DMS79 (cell line): ENCODE data around the gene SLC39A11.
"Not testable (repeated sequence)": the region's sequence is repeated elsewhere in the genome, so short reads cannot be mapped to it uniquely, and the experiment has no call there.

Experiments used
- DNase-seq: peaks from one replicate; lab custom pipeline; 2025; lab: John Stamatoyannopoulos, UW

SLC39A11 gene, protein sequence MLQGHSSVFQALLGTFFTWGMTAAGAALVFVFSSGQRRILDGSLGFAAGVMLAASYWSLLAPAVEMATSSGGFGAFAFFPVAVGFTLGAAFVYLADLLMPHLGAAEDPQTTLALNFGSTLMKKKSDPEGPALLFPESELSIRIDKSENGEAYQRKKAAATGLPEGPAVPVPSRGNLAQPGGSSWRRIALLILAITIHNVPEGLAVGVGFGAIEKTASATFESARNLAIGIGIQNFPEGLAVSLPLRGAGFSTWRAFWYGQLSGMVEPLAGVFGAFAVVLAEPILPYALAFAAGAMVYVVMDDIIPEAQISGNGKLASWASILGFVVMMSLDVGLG

DNA sequence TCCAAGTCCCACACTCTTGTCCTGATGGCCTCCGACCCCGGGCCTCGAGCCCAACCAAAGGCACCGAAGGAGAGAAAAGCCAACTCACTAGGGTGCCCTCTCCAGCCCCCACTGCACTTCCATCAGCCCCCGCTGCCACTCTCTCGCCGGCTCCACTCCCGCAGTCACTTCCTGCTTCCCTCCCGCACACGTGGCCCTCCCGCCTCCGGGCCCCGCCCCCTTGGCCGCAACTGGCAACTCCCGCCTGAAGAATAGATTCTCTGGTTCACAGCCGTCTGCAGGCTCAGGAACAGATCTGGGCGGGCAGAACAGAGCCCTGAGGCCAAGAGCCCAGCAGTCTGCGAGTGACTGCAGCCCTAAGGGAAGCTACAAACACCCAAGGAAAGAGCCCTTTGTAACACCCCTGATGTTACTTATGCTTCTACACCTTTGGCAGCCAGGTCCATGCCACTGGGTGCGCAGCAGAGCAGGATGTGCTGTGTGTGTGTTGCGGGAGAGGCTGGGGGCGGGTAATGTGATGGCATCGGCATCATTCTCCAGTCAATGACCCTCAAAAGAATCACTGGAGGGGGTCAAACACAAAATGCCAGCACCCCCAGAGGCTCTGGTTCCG, at the start of gene SLC39A11:
Gene SLC39A11 (minus strand): TSS at position 166 of the 613 bp plus-strand sequence. CDS start 3,924 bp downstream, outside the sequence.
- DNase-seq, result peak; percentile 63

DNA sequence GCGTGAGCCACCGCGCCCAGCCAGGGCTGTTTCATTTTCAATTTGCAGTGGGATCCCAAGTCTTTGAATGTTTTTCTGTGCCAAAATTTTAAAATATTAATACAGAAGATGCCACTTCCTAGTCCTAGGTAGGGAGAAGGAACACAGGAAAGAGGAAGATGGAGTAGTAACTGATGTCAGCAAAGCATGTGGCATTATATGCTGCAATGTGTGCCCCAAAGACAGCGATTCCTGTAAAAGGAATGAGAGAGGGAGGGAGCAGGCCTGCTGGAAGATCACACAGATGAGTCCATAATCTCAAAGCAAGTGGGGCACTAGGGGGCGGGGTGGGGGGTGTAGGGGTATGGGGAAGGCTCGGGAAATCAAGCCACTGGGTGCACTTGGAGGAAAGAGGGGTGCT, 48.9 kb upstream of the SLC39A11 start:
- no peak for DNase-seq

DNA sequence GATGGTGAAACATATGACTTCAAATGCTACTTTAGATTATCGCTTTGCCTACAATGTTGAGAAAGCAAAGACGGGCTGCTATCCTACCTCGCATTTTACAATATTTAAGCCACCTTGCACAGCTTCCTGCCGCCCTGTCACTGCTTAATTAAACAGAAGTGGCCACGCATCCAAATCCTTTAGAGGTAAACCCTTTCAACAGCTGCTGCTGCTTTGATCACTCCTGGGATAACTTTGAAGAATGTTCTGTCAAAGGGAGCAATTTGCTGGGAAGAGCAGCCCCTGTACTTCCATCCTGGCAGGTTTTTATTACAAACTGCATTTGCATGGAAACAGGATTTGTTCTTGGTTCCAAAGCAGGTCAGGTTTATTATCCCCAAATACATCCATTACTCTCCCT, 48.1 kb upstream of the SLC39A11 start:
- no peak for DNase-seq

DNA sequence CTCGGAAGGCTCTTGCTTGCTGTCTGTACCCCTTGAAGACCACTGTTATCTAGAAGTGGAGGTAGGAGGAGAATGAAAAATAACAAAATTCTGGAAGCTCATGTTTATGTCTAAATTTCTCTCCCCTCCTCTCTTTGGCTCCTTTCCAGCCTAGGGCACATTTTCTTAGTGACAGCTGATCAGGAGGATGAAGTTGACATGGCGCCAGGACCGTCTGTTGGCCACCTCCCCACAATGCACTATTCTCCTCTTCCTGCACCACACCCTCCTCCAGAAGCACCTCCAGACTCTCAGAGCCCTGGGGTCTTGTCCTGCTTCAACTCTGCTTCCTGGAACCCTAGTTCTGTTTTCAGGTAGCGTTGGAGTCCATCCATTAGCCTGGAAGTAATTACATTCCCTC, 46.8 kb upstream of the SLC39A11 start:
- DNase-seq, result no peak

DNA sequence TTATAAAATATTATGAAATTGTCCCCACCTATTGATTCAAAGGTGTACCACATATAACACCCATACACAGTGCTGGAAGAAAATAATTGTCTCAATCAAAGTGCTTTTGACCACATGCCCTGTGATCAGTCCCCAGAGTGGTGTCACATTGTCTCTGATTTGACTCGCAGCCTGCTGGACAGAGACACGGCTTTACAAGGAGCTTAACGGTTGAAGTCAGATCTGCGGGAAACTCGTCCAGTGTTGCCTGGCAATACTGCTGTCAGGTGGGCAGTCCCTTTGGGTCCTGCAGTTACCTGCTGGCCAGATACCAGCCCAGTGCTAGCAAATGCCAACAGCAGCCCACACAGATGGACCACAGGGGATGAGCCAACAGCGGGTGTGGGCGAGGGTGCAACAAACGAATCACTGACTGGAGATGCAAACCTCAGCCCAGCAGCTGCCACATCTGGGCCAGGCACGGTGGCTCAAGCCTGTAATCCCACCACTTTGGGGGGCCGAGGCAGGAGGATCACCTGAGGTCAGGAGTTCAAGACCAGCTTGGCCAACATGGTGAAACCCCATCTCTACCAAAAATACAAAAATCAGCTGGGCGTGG, 46.2 kb upstream of the SLC39A11 start:
- peak; percentile 3 for DNase-seq

DNA sequence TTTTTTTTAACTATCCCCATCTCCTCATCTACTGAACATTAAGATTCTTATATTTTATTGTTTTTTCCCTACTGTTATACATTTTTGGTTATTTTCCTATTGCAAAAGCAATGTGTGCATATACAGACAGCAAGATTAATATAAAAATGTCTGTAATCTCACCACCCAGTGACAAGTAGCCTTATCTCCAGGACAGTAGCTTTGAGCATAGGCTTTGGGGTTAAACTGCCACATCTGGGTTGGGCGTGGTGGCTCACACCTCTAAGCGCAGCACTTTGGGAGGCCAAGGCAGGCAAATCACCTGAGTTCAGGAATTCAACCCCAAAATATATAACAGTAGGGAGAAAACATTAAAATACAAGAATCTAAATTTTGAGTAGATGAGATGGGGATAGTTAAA, 44.9 kb upstream of the SLC39A11 start:
- DNase-seq, result no peak

DNA sequence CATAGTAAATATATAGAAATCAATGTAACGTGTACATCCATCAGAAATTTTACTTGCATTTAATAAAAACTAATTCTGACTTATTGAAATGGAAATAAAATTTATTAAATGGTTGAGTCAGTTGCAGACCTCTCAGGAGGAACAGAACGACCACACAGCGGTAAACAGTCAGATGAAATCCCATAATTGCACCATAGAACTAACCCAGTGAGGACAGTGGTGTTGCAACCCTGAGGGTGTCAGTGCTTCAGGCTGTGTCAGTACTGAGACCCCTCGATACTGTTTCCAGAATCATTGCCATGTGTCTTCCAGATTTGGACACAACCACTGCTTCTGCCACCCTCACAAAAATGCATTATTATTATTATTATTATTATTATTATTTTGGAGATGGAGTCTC, 43.3 kb upstream of the SLC39A11 start:
- no peak for DNase-seq

DNA sequence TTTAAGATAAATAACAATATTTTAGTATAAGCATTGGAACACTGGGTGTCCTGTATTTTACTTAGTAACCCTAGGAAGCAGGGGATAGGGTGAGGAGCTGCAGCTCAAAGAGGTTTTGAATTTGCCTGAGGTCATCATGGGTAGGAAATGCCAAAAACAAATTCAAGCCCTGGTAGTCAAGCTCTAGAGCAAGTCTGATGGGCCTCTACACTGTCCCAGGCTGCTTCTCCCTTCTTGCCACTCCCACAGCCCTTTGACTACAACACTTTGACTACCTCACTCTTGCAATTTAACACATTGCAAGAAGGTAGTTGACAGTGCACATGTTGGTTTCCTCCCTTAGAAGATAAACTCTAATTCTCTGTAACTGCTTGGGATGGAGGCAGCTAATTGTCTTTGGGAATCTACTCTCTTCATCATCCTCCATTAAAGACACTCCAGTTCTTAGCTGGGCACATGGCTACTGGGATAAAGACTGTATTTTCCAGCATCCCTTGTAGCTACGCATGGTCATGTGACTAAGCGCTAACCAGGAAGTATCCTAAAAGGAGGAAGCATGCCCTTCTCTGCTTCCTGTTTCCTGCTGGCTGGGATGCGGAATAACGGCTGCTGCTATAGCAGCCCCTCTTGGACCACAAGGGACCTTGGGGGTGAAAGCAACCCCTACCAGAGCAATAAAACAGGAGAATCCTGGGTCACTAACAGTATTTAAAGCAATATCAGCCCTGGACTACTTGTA, 41.6 kb upstream of the SLC39A11 start:
- DNase-seq, result no peak

DNA sequence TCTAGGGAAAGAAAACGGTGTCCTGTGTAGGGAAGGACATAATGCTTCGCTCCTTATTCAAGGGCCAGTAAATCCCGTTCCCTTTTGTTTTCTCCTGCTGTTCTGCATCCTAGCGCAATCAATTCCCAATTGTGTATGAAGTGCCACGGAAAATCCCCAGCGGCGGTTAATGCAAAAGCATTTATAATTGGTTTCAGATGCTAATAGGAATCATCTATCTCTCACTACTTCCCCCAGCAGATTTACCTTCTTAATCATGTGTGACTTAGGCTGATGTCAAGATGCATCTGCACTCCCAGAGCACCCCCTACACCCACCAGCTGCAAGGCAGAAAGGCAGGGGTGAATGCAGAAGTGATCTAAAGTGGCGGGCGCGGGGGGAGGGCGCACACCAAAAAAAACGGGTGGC, 39.6 kb upstream of the SLC39A11 start:
- DNase-seq, result no peak

DNA sequence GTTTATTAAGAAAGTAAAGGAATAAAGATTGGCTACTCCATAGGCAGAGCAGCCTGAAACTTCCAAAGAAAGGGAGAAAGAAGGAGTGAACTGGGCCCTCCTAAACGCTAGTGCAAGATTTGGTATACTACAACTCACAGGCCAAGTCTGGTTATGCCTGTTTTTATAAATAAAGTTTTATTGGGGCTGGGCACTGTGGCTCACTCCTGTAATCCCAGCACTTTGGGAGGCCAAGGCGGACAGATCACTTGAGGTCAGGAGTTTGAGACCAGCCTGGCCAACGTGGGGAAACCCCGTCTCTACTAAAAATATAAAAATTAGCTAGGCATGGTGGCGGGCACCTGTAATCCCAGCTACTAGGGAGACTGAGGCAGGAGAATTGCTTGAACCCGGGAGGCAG, 39.0 kb upstream of the SLC39A11 start:
- not testable (repeated sequence) for DNase-seq

DNA sequence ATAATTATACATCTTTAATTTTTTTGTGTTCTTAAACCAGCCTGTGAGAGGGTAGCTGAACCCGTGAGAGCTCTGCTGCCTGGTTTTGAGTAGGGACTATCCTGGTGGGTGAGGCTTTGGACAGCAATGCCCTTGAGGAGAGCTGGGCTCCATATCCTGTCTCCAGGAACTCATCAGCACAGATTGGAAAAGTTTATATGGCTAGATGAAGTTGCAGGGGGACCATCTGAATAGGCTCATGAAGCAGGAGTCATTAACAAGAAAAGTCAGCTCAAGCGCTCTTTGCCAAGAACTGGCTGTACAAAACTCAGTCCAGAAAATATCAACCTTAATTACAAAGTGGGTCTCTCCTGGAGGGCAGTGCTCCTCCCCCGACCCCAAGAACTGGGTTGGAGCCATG, 38.5 kb upstream of the SLC39A11 start:
- DNase-seq, result no peak

DNA sequence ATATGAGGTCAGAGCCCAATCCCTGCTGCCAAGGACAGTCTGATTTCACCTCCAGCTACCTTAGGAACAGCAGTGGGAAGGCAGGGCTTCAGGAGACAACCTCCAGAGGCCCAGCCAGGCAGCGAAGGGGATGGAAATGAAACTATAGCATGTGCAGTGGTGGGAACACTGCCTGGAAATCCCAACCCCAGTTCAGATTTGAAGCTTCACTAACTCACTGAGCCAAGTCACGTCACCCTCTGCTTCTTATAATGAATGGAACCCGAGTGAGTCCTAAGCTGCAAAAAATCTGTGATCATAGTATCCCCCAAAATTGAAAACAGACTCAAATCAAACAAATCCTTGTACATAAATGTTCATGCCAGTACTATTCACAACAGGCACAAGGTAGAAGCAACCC, 36.0 kb upstream of the SLC39A11 start:
- DNase-seq, result no peak

DNA sequence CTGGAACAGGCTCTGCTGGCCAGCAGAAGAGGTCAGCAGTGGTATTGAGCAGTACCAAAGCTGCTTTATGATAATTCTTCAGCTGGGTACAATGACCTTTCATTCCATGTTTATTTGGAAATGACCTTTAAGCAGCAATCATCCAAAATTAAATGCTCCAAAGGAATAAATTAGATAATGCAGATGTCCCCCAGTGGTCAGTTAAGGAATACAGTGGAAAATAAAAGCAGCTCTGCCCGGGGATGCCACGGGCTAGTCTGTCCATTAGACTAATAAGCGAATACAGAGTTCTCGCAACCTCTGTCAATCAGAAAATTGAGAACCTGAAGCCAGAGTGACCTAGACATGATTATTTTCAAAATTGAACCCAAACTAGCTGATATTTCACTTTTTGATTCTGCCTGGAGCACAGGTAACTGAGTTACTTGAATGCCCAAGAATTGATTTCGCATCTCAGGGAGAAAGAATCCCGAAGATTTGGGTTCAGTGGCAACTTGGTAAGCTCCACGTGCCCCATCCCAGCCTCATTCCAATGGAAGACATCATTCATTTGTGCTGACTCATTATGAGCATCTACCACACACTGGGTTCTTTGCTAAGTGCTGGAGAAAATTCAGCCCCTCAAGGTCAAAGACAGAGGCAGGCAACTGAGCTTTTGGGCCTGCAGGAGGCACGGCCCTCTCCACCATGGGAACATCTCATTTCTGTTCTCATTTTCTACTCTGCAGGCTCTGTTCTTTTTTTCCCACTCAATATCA, 34.4 kb upstream of the SLC39A11 start:
- no peak for DNase-seq

DNA sequence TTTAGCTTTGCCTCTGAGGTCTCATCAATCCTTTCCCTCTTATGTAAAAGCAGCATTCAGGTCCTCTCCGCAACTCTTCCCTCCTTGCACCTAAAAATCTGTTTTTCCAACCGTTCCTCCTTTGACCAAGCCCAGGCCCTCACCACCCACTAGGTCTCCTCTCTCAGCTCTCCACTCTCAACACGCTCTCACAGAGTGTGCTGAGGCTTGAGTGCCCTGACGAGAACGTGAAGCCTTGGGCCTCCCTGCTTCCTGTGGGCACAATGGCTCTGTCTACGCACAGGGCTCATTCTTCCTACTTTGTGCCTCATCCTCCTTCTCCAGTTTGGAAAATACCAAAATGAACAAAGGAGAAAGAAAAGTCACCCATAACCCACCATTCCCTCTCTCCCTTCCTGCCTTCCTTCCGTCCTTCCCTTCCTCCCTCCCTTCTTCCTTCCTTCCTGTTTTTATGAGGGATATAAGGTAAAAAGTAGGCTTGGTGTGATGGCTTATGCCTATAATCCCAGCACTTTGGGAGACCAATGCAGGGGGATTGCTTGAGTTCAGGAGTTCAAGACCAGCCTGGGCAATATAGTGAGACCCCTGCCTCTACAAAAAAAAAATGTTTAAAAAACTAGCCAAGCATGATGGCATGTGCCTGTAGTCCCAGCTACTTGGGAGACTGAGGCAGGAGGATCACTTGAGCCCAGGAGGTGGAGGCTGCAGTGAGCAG, 31.3 kb upstream of the SLC39A11 start:
- no peak for DNase-seq

DNA sequence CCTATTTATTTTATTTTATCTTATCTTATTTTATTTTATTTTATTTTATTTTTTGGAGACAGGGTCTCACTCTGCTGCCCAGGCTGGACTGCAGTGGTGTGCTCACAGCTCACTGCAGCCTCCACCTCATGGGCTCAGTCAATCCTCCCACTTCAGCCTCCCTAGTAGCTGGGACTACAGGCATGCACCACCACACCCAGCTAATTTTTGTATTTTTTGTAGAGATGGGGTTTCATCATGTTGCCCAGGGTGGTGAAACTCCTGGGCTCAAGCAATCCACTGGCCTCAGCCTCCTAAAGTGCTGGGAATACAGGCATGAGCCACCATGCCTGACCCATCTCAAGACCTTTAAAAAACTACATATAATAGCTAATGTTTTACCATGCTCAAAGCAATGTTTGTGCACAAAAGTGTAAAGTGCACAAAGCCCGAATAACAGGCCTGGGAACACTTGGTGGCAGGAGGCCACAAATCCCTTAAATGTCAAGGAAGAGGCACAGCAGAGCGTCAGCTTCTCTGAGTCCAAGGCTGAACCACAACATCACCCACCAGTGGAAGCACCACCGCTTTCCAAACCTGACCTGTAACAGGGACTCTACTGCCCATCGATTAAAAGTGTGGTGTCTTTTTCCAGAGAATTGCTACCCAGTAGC, 30.6 kb upstream of the SLC39A11 start:
- no peak for DNase-seq

DNA sequence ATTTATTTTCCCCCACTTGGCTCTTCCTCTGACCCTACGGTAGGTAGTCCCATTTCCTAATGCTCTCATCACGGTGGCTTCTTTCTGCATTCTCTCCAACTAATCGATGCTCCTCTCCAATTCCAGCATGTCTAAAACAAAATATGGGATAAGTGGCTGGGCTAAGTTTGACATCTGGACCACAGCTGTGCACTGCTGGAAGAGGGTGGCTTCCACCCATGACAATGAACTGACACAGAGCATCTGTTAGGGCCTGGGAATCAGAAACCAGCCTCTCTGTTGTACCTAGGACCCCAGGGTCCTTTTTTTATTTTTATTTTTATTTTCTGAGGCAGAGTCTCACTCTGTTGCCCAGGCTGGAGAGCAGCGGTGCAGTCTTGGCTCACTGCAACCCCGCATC, 29.0 kb upstream of the SLC39A11 start:
- no peak for DNase-seq

DNA sequence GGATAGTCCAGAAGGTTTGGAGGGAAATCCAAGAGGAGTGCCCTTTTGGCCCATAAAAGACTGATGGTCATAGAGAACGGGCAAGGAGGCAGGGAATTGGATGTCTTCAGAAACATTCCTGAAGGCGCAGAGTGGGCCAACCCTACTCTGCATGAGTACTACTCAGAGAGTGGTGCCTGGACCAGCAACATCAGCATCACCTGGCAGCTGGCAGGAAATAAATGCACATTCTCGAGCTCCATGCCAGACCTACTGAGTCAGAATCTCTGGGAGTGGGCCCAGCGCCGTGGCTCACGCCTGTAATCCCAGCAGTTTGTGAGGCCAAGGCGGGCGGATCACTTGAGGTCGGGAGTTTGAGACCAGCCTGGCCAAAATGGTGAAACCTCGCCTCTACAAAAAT, 27.1 kb upstream of the SLC39A11 start:
- DNase-seq, result no peak

DNA sequence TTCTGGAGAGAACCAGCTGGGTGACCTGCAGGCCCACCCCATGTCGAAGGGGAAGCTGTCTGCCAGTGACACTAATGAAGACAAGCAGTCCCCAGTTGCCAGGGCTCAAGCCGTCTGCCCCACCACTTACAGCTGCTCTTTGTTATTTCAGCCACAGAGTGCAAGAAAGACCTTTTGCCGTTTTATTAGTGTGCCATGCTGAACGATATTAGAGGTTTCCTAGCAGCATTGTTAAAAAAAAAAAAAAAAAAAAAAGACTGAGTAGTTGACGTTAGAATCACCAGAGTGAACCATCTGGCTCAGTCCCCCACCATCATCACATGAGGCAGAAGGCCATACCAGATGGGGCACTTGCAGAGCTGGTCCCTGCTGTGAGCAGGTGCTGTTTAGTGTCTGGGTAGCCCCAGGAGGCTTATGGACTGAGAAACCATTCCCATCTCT, 26.5 kb upstream of the SLC39A11 start:
- no peak for DNase-seq

DNA sequence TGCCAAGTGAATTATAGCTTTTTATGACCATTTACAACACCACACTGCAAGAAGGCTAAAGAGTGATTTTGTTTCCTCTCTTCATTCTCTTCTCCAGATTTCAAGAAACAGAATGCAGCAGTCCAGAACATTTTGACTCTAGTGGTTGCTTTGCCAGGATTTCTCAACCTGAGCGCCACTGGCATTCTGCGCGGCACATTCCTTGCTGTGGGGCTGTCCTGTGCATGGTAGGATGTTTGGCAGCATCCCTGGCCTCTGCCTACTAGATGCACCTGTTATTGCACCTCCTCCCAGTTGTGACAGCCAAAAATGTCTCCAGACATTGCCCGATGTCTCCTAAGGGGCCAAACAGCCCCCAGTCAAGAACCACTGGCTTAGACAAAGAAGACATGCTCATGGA, 25.7 kb upstream of the SLC39A11 start:
- DNase-seq, result no peak

DNA sequence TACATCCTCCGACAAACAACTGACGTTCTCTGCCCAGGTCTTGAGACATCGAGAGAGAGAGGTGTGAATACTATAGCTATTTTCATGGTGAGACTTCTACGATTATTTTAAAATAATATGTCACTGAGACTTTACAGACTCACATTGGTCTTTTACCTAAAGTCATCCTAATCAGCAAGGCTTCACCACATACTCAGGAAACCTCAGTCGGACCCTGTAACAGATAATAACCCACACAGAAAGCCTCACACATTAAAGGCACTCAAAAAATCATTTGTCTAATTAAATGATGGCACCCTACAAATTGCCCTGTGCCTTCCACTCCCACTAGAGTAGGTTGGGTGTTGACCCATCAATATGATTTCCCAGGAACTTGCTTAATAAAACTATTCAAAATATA, 19.8 kb upstream of the SLC39A11 start:
- no peak for DNase-seq

DNA sequence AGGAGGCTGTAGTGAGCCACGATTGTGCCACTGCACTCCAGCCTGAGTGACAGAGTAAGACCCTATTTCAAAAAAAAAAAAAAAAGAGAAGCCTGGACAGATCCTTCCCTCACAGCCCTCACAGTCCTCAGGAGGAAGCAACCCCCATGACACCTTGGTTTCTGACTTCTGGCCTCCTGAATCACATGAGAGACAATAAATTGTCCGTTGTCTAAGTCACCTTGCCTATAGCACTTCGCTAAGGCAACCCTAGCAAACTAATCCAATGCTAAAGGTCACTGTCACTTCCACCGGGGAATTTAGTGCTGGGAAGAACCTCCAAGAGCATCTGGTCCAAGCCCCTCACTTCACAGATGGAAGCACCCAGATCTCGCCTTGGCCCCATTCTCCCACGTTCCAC, 18.9 kb upstream of the SLC39A11 start:
- DNase-seq, result no peak
